Stimulated activated CD4-positive, alpha-beta T cell treated with anti-CD3 and anti-CD28 coated beads, TNF-alpha, amount 100 ng/mL, for 48 hours (primary cell): ENCODE measurements around the gene CYLC1.

Experiments used
- DNase-seq, 3 donors: peaks; one replicate each; pipeline ENCODE4 v3.0.0-alpha.2; 2020; ENCODE audit warnings: low read depth in 3 of 3

Gene CYLC1

GRCh38 chrX:83860846-83861245 lies at the start of gene CYLC1:
Gene CYLC1 (plus strand): TSS chrX:83861146. CDS start chrX:83861183, 37 bp downstream.
- DNase-seq = no peak

GRCh38 chrX:83819304-83819703 lies 41.6 kb upstream of the CYLC1 start:
- DNase-seq = no peak

GRCh38 chrX:83829874-83830273 lies 31.1 kb upstream of the CYLC1 start:
- no peak for DNase-seq

GRCh38 chrX:83845397-83845796 lies 15.5 kb upstream of the CYLC1 start:
- no peak for DNase-seq

- no peak for DNase-seq
These were observed 13.6 kb upstream of the CYLC1 start for GRCh38 chrX:83847339-83847738.

- no peak for DNase-seq
These were observed 27.6 kb downstream of the CYLC1 start for GRCh38 chrX:83888585-83888984.

- no peak for DNase-seq
These were observed 31.5 kb downstream of the CYLC1 start for GRCh38 chrX:83892433-83892832.

GRCh38 chrX:83906921-83907320 lies 46.0 kb downstream of the CYLC1 start:
- DNase-seq = no peak

GRCh38 chrX:83916525-83916924 lies 55.6 kb downstream of the CYLC1 start:
- no peak for DNase-seq

GRCh38 chrX:83934220-83934619 lies 73.3 kb downstream of the CYLC1 start:
- DNase-seq = no peak
